Measurements from ENCODE around the gene BABAM2.

DNA sequence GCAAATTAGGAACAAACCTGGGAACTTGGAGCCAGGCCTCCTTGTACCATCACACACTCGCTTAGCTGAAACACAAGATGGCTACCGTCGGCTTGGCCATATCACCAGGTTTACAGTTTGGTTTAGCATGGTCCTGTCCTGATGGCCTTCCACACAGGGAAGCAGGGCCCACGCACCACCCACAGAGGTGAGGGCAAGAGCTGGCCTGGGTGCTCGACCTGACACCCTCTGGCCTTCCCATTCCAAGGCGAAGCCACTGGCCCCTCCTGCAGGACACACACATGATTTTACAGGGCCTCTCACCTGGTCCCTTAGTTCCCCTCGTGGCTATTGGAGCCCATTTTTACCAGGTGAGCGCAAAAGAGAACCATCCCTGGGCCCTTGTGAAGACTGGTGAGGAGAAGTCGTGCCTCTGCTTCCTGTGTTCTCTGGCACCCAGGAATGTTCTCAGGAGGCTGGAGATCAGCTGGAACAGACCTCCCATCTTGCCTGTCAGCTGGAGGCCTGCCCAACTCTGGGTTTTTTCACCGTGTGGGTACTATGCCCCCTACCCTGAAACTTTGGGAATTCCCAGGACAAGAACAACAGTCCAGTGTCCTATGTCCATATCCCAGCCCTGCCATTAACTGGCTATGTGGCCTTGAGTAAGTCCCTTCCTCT is 449.1 kb downstream of the BABAM2 start:
- TF ChIP-seq, protein P1, sequence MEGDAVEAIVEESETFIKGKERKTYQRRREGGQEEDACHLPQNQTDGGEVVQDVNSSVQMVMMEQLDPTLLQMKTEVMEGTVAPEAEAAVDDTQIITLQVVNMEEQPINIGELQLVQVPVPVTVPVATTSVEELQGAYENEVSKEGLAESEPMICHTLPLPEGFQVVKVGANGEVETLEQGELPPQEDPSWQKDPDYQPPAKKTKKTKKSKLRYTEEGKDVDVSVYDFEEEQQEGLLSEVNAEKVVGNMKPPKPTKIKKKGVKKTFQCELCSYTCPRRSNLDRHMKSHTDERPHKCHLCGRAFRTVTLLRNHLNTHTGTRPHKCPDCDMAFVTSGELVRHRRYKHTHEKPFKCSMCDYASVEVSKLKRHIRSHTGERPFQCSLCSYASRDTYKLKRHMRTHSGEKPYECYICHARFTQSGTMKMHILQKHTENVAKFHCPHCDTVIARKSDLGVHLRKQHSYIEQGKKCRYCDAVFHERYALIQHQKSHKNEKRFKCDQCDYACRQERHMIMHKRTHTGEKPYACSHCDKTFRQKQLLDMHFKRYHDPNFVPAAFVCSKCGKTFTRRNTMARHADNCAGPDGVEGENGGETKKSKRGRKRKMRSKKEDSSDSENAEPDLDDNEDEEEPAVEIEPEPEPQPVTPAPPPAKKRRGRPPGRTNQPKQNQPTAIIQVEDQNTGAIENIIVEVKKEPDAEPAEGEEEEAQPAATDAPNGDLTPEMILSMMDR (IDR thresholded peaks at IDR 0.05) = no peak
- TF ChIP-seq POLR2A (IDR thresholded peaks at IDR 0.05) = no peak

Measured in right lobe of liver (tissue), 4 donors.